Progenitor cell of endocrine pancreas (in vitro differentiated cells): ENCODE data around the gene CCDC170. TPM values are rescaled to one million over a fixed set of nuclear protein-coding genes. Genes with fewer than 3 reads are reported as not detected.
"Not testable (repeated sequence)": the region's sequence is repeated elsewhere in the genome, so short reads cannot be mapped to it uniquely, and the experiment has no call there.

ENCODE experiments used
- DNase-seq: peaks from one replicate; pipeline ENCODE4 v3.0.0; 2021; ENCODE audit warnings: low spot score; ENCODE audit not compliant: unreplicated experiment
- H3K27ac Mint-ChIP-seq: 2 replicates; pipeline ENCODE4 v1.8.0; 2021; ENCODE audit warnings: mild to moderate bottlenecking, moderate library complexity, mixed read lengths
- H3K27me3 Mint-ChIP-seq: 2 replicates; pipeline ENCODE4 v1.8.0; 2021; ENCODE audit warnings: mixed read lengths
- H3K36me3 Mint-ChIP-seq: 2 replicates; pipeline ENCODE4 v1.8.0; 2022; ENCODE audit warnings: mixed read lengths; ENCODE audit not compliant: insufficient read depth
- H3K4me1 Mint-ChIP-seq: 2 replicates; pipeline ENCODE4 v1.8.0; 2021; ENCODE audit warnings: low read depth, mixed read lengths
- H3K4me3 Mint-ChIP-seq: 2 replicates; pipeline ENCODE4 v1.8.0; 2021; ENCODE audit warnings: low read depth, mild to moderate bottlenecking, moderate library complexity, mixed read lengths
- H3K9me3 Mint-ChIP-seq: 2 replicates; pipeline ENCODE4 v1.8.0; 2021; ENCODE audit warnings: low read depth, mixed read lengths
- long read RNA-seq: library from polyadenylated mRNA; unstranded; transcript quantifications from one replicate; pipeline ENCODE4 v2.0.0, GENCODE V29; 2020
- total RNA-seq: library from RNA; stranded (reverse); gene quantifications from 2 replicates; pipeline ENCODE4 v1.2.1, GENCODE V29; 2021
- TF ChIP-seq, protein P1 (sequence below): fragments of 200-600 bp; sonication (generic); IDR thresholded peaks from one replicate; pipeline ENCODE4 v1.5.0; 2021; ENCODE audit warnings: antibody characterized with exemption, mild to moderate bottlenecking; ENCODE audit not compliant: unreplicated experiment

CCDC170 gene, protein sequence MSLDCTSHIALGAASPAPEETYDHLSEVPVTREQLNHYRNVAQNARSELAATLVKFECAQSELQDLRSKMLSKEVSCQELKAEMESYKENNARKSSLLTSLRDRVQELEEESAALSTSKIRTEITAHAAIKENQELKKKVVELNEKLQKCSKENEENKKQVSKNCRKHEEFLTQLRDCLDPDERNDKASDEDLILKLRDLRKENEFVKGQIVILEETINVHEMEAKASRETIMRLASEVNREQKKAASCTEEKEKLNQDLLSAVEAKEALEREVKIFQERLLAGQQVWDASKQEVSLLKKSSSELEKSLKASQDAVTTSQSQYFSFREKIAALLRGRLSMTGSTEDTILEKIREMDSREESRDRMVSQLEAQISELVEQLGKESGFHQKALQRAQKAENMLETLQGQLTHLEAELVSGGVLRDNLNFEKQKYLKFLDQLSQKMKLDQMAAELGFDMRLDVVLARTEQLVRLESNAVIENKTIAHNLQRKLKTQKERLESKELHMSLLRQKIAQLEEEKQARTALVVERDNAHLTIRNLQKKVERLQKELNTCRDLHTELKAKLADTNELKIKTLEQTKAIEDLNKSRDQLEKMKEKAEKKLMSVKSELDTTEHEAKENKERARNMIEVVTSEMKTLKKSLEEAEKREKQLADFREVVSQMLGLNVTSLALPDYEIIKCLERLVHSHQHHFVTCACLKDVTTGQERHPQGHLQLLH
- 0.22 TPM in 1 of 2 replicates, not detected in the other for total RNA-seq
- long read RNA-seq = 0 reads

DNA sequence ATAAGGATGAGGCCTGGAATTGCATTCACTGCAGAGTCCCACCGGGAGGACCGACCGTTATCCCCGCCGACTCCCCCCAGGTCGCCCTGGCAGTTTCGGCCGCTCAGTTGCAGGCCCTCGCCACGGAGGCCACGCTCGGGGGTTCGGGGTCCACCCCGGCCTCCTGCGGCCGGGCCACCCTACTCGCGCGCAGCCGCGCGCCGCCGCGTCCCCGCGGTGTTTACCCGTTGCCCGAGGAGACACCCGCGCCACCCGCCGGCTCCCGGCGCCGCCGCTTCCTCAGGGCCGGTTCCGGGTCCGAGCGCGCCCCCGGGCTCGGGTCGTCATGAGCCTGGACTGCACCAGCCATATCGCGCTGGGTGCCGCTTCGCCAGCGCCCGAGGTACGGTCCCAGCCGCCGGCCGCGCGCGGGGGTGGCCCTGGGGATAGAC, at the start of gene CCDC170:
CCDC170 (plus strand) TSS at position 214 of the 431 bp plus-strand sequence; CDS start at position 326, 112 bp downstream.
- Mint-ChIP-seq H3K27me3 (peaks cover 47% of the 10 kb centered on the region), H3K4me3 (peak within 1 kb of the TSS; percentile 78), H3K27ac (peak within 1 kb of the TSS; percentile 18), H3K36me3 (no peaks in the 10 kb centered on the region), H3K4me1 (peaks cover 3% of the 10 kb centered on the region), H3K9me3 (no peaks in the 10 kb centered on the region)
- peak; percentile 30 for DNase-seq
- TF ChIP-seq, protein P1, sequence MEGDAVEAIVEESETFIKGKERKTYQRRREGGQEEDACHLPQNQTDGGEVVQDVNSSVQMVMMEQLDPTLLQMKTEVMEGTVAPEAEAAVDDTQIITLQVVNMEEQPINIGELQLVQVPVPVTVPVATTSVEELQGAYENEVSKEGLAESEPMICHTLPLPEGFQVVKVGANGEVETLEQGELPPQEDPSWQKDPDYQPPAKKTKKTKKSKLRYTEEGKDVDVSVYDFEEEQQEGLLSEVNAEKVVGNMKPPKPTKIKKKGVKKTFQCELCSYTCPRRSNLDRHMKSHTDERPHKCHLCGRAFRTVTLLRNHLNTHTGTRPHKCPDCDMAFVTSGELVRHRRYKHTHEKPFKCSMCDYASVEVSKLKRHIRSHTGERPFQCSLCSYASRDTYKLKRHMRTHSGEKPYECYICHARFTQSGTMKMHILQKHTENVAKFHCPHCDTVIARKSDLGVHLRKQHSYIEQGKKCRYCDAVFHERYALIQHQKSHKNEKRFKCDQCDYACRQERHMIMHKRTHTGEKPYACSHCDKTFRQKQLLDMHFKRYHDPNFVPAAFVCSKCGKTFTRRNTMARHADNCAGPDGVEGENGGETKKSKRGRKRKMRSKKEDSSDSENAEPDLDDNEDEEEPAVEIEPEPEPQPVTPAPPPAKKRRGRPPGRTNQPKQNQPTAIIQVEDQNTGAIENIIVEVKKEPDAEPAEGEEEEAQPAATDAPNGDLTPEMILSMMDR = peak; percentile 13

DNA sequence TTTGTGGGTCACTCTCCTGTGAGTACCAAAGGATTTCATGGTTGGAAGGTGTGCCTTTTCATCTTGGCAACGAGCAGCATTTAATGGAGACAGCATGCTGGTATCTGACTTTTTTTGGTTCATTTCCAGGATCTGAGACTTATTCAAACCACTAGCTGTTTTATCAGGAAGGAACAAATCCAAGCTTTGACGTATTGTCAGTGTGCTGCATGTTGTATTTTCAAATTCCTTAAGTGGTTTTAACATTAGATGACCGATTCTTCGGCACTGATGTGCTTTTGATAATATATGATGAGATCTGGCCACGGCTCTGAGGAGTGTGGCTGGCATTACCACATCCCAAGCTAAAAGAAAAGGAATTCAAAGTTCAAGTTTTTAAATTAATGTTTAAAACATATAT, 48.3 kb upstream of the CCDC170 start:
- TF ChIP-seq, protein P1 = no peak
- no peak for DNase-seq
- Mint-ChIP-seq H3K36me3 (peaks cover 17% of the 10 kb centered on the region), H3K27ac (no peak overlapping the region), H3K9me3 (no peaks in the 10 kb centered on the region), H3K27me3 (no peaks in the 10 kb centered on the region), H3K4me3 (no peak overlapping the region), H3K4me1 (peaks cover 25% of the 10 kb centered on the region)

DNA sequence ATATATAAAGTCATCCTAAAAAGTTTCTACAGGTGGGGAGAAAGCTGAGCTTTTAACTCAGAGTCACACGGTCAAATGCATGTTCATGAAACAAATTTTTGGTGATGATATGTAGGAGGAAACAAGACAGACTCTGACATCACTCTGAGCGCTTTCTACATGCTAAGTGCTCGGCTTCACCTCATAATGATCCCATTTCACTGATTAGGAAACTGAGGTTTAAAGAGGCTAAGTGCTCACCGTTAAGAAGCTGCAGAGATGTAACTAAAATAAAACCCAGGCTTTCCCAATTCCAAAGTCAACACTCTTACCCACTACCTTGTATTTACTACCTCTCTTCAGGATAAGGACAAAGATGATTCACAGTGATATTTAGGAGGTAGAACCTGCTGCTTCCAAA, 46.6 kb upstream of the CCDC170 start:
- no peak overlapping the region for H3K4me3 Mint-ChIP-seq
- DNase-seq = no peak
- H3K27ac Mint-ChIP-seq = peak overlapping the region; percentile 6
- TF ChIP-seq, protein P1 = no peak
- no peaks in the 10 kb centered on the region for H3K27me3 Mint-ChIP-seq
- peaks cover 18% of the 10 kb centered on the region for H3K36me3 Mint-ChIP-seq
- H3K4me1 Mint-ChIP-seq = peaks cover 20% of the 10 kb centered on the region
- H3K9me3 Mint-ChIP-seq = no peaks in the 10 kb centered on the region

DNA sequence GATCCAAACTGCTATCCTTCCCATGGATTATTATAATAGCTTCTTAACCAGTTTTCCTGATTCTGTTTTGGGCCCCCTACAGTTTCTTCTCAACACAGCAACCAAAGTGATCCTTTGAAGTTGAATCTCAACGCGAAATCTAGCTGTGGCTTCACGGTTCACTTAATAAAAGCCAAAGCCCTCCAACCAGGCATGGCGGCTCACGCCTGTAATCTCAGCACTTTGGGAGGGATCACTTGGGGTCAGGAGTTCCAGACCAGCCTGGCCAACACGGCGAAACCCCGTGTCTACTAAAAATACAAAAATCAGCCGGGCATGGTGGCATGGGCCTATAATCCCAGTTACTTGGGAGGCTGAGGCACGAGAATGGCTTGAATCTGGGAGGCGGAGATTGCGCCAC, 45.2 kb upstream of the CCDC170 start:
- TF ChIP-seq, protein P1 = no peak
- H3K27ac Mint-ChIP-seq = peak overlapping the region; percentile 4
- H3K4me1 Mint-ChIP-seq = peaks cover 14% of the 10 kb centered on the region

DNA sequence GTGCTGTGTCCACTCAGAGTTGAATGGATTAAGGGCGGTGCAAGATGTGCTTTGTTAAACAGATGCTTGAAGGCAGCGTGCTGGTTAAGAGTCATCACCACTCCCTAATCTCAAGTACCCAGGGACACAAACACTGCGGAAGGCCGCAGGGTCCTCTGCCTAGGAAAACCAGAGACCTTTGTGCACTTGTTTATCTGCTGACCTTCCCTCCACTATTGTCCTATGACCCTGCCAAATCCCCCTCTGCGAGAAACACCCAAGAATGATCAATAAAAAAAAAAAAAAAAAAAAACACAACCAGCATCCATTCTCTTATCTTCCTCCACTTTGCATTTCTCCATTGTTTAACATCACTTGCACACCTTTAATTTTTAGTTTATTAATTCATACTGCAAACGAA, 42.9 kb upstream of the CCDC170 start:
- Mint-ChIP-seq H3K27ac (peak overlapping the region; percentile 97), H3K36me3 (peaks cover 13% of the 10 kb centered on the region), H3K4me3 (peak overlapping the region; percentile 94), H3K4me1 (peaks cover 31% of the 10 kb centered on the region)
- DNase-seq, H3K9me3 Mint-ChIP-seq, H3K27me3 Mint-ChIP-seq: not testable (repeated sequence)

More for the DNA sequence above, 45.2 kb upstream of the CCDC170 start:
- Mint-ChIP-seq H3K4me3 (no peak overlapping the region), H3K36me3 (peaks cover 16% of the 10 kb centered on the region), H3K27me3 (no peaks in the 10 kb centered on the region), H3K9me3 (no peaks in the 10 kb centered on the region)
- no peak for DNase-seq
